K562 (cell line): ENCODE measurements around the gene ALS2. TPM values are rescaled to one million over a fixed set of nuclear protein-coding genes. Genes with fewer than 3 reads are reported as not detected.

Experiments used
- ARID1B ChIP-seq: fragments of 450-650 bp; IDR thresholded peaks from 2 replicates; pipeline ENCODE4 v1.6.1; 2016; ENCODE audit warnings: antibody characterized with exemption, mild to moderate bottlenecking, inconsistent platforms
- DLX4 ChIP-seq: fragments of 250-450 bp; sonication (Bioruptor Pico); IDR thresholded peaks from 2 replicates; pipeline ENCODE4 v1.6.1; 2021; ENCODE audit warnings: mild to moderate bottlenecking
- ELF2 ChIP-seq: fragments of 250-450 bp; sonication (Bioruptor Pico); IDR thresholded peaks from 2 replicates; pipeline ENCODE4 v1.5.0; 2021; ENCODE audit warnings: mild to moderate bottlenecking
- HBP1 ChIP-seq: fragments of 450-650 bp; formaldehyde crosslinking; IDR thresholded peaks from 2 replicates; pipeline ENCODE4 v1.4.0; 2022; ENCODE audit warnings: missing genetic modification characterization
- HIVEP1 ChIP-seq: fragments of 250-450 bp; sonication (Bioruptor Pico); IDR thresholded peaks from 2 replicates; pipeline ENCODE4 v1.4.0; 2020; ENCODE audit warnings: mild to moderate bottlenecking
- HNRNPLL ChIP-seq: fragments of 200-400 bp; formaldehyde crosslinking; IDR thresholded peaks from 2 replicates; pipeline ENCODE4 v1.6.1; 2017; ENCODE audit warnings: low read length, low read depth, mild to moderate bottlenecking; ENCODE audit not compliant: poor library complexity, severe bottlenecking
- POLR2G ChIP-seq: fragments of 200-400 bp; formaldehyde crosslinking; IDR thresholded peaks from 2 replicates; pipeline ENCODE4 v1.6.1; 2017; ENCODE audit warnings: low read depth, mild to moderate bottlenecking, antibody characterized with exemption, low read length, moderate library complexity
- RNF219 ChIP-seq: fragments of 250-450 bp; sonication (Bioruptor Pico); IDR thresholded peaks from 2 replicates; pipeline ENCODE4 v1.5.0; 2022; ENCODE audit warnings: mild to moderate bottlenecking
- TAF9B ChIP-seq: fragments of 450-650 bp; IDR thresholded peaks from 2 replicates; pipeline ENCODE4 v1.6.1; 2018; ENCODE audit warnings: mild to moderate bottlenecking; ENCODE audit not compliant: partially characterized antibody
- ZBTB40 ChIP-seq, 2 experiments: fragments of 450-650 bp in 1 of 2; sonication (generic) in 1 of 2; formaldehyde crosslinking in 1 of 2; IDR thresholded peaks; 2 replicates each; pipeline versions ENCODE4 v1.7.1 to v1.9.0; 2016 to 2022; ENCODE audit warnings: inconsistent platforms in 1 of 2, mild to moderate bottlenecking in 1 of 2, missing genetic modification reagents in 1 of 2
- ZNF589 ChIP-seq: fragments of 200-800 bp; sonication (Bioruptor generic); IDR thresholded peaks from 2 replicates; pipeline ENCODE4 v1.6.1; 2016; ENCODE audit warnings: low read depth, missing genetic modification characterization, missing compliant biosample characterization
- ZNF639 ChIP-seq, 2 experiments: fragments of 200-800 bp in 1 of 2; sonication (Bioruptor generic) in 1 of 2; sonication (generic) in 1 of 2; formaldehyde crosslinking in 1 of 2; IDR thresholded peaks in 1 of 2; conservative IDR thresholded peaks in 1 of 2; 2 replicates each; pipeline versions ENCODE4 v1.5.0 to v1.6.1; 2016 to 2020; ENCODE audit warnings: missing compliant biosample characterization in 1 of 2, missing genetic modification characterization in 1 of 2, missing genetic modification reagents in 1 of 2
- polyA plus RNA-seq, 8 experiments: library from polyadenylated mRNA; depleted of rRNA in 4 of 8; stranded (reverse) in 5 of 8; unstranded in 3 of 8; fragments of >200 nt; fragmentation: Nextera tagmentation in 2 of 8; fragmentation: Illumina TruSeq in 1 of 8; extraction: Ambion mirVana in 2 of 8; extraction: Trizol in 1 of 8; gene quantifications; 2 replicates each; pipeline versions ENCODE4 v1.2.1 to v1.2.3, GENCODE V29; 2011 to 2014; ENCODE audit warnings: inconsistent platforms in 1 of 8, missing spikeins in 1 of 8
- total RNA-seq, 7 experiments: library from RNA; depleted of rRNA in 6 of 7; stranded (reverse); fragments of >200 nt in 6 of 7; fragmentation: Illumina TruSeq in 2 of 7; extraction: Trizol in 2 of 7; gene quantifications; 2 replicates each; pipeline versions ENCODE4 v1.2.1 to v1.2.3, GENCODE V29; 2011 to 2021; ENCODE audit warnings: low replicate concordance in 1 of 7

The ALS2 gene
- total and polyA plus RNA-seq, 9 of the 15 experiments (the other 6 are each of a cell fraction or from before 2014, with no cell fraction given), result 5.2 to 17.7 (median 11.6) TPM

GRCh38 chr2:201774546-201774945, 6.2 kb downstream of the ALS2 start (continued):
- TF ChIP-seq ZBTB40 (IDR thresholded peaks at IDR 0.05) (no peak), ZBTB40 (CRISPR knock-in tag; IDR thresholded peaks at IDR 0.05) (no peak), ZNF639 (CRISPR knock-in tag; conservative IDR thresholded peaks at IDR 0.05 in 1 of 2, IDR thresholded peaks at IDR 0.05 in 1 of 2) (no peak), RNF219 (CRISPR knock-in tag) (no peak), DLX4 (CRISPR knock-in tag) (no peak), HIVEP1 (CRISPR knock-in tag) (no peak), TAF9B (no peak), POLR2G (no peak), HNRNPLL (no peak), HBP1 (no peak), ZNF589 (CRISPR knock-in tag) (no peak), ARID1B (no peak), ELF2 (CRISPR knock-in tag) (no peak)
